ENCODE data around the gene FTH1. TPM values are rescaled to one million over a fixed set of nuclear protein-coding genes. Genes with fewer than 3 reads are reported as not detected.

FTH1 gene
- total and polyA plus RNA-seq, 2 of the 13 experiments (the other 11 are each of a cell fraction or from before 2014, with no cell fraction given) = 607 to 760 TPM

DNA sequence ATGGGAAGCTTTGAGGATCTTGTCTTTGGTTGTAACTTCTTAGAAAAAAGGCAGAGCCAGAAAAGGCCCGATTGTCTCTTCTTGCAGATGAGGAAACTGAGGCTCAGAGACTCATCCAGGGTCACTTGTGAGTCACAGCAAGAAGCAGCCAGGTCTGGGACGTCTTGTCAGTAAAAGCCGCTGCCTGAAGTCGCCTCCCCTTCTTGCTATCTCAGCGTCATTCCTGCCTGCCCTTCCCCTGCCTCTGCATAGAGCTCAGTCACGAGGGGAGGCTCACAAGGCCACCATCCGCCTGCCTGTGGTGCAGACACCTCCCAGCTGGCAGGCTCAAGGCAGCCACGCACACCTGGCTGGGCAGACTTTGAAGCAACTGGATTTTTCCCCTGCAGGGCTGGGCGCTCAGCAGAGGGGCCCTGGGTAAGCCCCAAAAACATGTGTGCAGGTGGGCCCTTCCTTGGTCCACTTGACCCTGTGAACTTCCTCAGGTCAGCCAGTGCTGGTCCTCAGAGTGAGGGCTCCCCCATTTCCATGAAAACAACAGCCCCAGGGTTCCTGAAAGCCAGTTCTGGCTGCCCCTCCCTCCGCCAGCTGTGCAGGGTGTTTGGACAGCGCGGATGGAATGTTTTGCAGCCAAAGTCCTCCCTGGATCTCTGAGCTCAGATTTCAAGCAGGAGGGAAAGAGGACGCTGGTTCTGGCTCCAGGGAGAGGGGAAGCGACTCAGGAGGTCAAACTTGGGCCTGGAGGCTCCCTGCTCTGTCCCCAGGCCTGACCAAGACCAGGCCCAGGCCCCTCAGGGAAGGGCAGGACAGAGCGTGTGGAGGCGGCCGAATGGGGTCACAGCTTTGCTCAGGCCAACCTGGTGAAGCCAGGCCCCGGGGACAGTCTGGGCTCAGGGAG is 44.0 kb downstream of the FTH1 start (continued):
- TF ChIP-seq, protein P1, sequence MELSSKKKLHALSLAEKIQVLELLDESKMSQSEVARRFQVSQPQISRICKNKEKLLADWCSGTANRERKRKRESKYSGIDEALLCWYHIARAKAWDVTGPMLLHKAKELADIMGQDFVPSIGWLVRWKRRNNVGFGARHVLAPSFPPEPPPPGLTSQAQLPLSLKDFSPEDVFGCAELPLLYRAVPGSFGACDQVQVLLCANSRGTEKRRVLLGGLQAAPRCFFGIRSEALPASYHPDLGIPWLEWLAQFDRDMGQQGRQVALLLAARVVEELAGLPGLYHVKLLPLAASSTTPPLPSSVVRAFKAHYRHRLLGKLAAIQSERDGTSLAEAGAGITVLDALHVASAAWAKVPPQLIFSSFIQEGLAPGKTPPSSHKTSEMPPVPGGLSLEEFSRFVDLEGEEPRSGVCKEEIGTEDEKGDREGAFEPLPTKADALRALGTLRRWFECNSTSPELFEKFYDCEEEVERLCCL (CRISPR knock-in tag; IDR thresholded peaks at IDR 0.05; ENCODE audit: borderline replicate concordance) = no peak
- peak; percentile 46; the same call in 1 of the 2 replicates for TF ChIP-seq SP4 (CRISPR knock-in tag; IDR thresholded peaks at IDR 0.05)
- TF ChIP-seq ZNF460 (CRISPR knock-in tag; IDR thresholded peaks at IDR 0.05; ENCODE audit: borderline replicate concordance) = peak; percentile 43; the same call in 1 of the 2 replicates
- TF ChIP-seq, protein P2, sequence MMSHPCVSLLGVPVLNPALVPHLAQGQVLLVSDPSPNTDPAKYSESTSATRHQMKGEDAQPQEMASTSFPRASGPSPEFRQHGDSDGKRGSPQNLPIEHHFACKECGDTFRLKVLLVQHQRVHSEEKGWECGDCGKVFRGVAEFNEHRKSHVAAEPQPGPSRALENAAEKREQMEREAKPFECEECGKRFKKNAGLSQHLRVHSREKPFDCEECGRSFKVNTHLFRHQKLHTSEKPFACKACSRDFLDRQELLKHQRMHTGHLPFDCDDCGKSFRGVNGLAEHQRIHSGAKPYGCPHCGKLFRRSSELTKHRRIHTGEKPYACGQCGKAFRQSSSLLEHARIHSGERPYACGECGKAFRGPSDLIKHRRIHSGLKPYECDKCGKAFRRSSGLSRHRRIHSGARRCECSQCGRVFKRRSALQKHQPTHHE (CRISPR knock-in tag; IDR thresholded peaks at IDR 0.05; ENCODE audit: borderline replicate concordance) = peak; percentile 35; the same call in 1 of the 2 replicates
- TF ChIP-seq LCORL (IDR thresholded peaks at IDR 0.05) = no peak
- peak; percentile 92 for TF ChIP-seq LCORL (CRISPR knock-in tag; IDR thresholded peaks at IDR 0.05)
- no peak for TF ChIP-seq ZNF674 (CRISPR knock-in tag; IDR thresholded peaks at IDR 0.05; ENCODE audit: low read depth)
- TF ChIP-seq, protein P3, sequence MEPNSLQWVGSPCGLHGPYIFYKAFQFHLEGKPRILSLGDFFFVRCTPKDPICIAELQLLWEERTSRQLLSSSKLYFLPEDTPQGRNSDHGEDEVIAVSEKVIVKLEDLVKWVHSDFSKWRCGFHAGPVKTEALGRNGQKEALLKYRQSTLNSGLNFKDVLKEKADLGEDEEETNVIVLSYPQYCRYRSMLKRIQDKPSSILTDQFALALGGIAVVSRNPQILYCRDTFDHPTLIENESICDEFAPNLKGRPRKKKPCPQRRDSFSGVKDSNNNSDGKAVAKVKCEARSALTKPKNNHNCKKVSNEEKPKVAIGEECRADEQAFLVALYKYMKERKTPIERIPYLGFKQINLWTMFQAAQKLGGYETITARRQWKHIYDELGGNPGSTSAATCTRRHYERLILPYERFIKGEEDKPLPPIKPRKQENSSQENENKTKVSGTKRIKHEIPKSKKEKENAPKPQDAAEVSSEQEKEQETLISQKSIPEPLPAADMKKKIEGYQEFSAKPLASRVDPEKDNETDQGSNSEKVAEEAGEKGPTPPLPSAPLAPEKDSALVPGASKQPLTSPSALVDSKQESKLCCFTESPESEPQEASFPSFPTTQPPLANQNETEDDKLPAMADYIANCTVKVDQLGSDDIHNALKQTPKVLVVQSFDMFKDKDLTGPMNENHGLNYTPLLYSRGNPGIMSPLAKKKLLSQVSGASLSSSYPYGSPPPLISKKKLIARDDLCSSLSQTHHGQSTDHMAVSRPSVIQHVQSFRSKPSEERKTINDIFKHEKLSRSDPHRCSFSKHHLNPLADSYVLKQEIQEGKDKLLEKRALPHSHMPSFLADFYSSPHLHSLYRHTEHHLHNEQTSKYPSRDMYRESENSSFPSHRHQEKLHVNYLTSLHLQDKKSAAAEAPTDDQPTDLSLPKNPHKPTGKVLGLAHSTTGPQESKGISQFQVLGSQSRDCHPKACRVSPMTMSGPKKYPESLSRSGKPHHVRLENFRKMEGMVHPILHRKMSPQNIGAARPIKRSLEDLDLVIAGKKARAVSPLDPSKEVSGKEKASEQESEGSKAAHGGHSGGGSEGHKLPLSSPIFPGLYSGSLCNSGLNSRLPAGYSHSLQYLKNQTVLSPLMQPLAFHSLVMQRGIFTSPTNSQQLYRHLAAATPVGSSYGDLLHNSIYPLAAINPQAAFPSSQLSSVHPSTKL (CRISPR knock-in tag; IDR thresholded peaks at IDR 0.05) = peak; percentile 73; the same call in 1 of the 2 replicates
- 0 out of 2 replicates have a peak, but pooled peaks have one; percentile 65 for TF ChIP-seq NR2F6 (IDR thresholded peaks at IDR 0.05)
- peak; percentile 31 for TF ChIP-seq NR2F6 (CRISPR knock-in tag; IDR thresholded peaks at IDR 0.05)
- TF ChIP-seq NRL (CRISPR knock-in tag; IDR thresholded peaks at IDR 0.05; ENCODE audit: borderline replicate concordance) = peak; percentile 73; the same call in 1 of the 2 replicates
- peak; percentile 62; the same call in 1 of the 2 replicates for TF ChIP-seq POGZ (CRISPR knock-in tag; IDR thresholded peaks at IDR 0.05)
- peak; percentile 57; the same call in 1 of the 2 replicates for TF ChIP-seq FOXA3 (CRISPR knock-in tag; IDR thresholded peaks at IDR 0.05)
- TF ChIP-seq, protein P4, sequence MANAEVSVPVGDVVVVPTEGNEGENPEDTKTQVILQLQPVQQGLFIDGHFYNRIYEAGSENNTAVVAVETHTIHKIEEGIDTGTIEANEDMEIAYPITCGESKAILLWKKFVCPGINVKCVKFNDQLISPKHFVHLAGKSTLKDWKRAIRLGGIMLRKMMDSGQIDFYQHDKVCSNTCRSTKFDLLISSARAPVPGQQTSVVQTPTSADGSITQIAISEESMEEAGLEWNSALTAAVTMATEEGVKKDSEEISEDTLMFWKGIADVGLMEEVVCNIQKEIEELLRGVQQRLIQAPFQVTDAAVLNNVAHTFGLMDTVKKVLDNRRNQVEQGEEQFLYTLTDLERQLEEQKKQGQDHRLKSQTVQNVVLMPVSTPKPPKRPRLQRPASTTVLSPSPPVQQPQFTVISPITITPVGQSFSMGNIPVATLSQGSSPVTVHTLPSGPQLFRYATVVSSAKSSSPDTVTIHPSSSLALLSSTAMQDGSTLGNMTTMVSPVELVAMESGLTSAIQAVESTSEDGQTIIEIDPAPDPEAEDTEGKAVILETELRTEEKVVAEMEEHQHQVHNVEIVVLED (CRISPR knock-in tag; IDR thresholded peaks at IDR 0.05; ENCODE audit: borderline replicate concordance) = peak; percentile 21; the same call in 1 of the 2 replicates
- TF ChIP-seq ZNF547 (CRISPR knock-in tag; IDR thresholded peaks at IDR 0.05) = peak; percentile 40; the same call in 1 of the 2 replicates
- TF ChIP-seq ZNF644 (CRISPR knock-in tag; IDR thresholded peaks at IDR 0.05; ENCODE audit: low read depth) = peak; percentile 40; the same call in 1 of the 2 replicates
- TF ChIP-seq ZNF737 (CRISPR knock-in tag; IDR thresholded peaks at IDR 0.05; ENCODE audit: borderline replicate concordance) = no peak
- TF ChIP-seq SALL1 (CRISPR knock-in tag; IDR thresholded peaks at IDR 0.05) = peak; percentile 88
- TF ChIP-seq, protein P5, sequence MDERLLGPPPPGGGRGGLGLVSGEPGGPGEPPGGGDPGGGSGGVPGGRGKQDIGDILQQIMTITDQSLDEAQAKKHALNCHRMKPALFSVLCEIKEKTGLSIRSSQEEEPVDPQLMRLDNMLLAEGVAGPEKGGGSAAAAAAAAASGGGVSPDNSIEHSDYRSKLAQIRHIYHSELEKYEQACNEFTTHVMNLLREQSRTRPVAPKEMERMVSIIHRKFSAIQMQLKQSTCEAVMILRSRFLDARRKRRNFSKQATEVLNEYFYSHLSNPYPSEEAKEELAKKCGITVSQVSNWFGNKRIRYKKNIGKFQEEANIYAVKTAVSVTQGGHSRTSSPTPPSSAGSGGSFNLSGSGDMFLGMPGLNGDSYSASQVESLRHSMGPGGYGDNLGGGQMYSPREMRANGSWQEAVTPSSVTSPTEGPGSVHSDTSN (CRISPR knock-in tag; IDR thresholded peaks at IDR 0.05) = no peak
- peak; percentile 91 for TF ChIP-seq ZFX (CRISPR knock-in tag; IDR thresholded peaks at IDR 0.05; ENCODE audit: low read depth)

Data from HepG2 (cell line).